Stomach smooth muscle (tissue), 2 donors: ENCODE measurements around the gene BAZ1A.
"Not testable (repeated sequence)": the region's sequence is repeated elsewhere in the genome, so short reads cannot be mapped to it uniquely, and the experiment has no call there.

Experiments
- H3K27ac ChIP-seq: one replicate; pipeline ENCODE4 v1.7.0; 2013; ENCODE audit warnings: mild to moderate bottlenecking, low read length, inconsistent platforms
- H3K27me3 ChIP-seq, 2 donors: one replicate each; pipeline ENCODE4 v1.7.0; 2013; ENCODE audit warnings: low read length in 2 of 2; ENCODE audit not compliant: insufficient read depth in 2 of 2, control insufficient read depth in 1 of 2
- H3K36me3 ChIP-seq, 2 donors: one replicate each; pipeline ENCODE4 v1.7.0; 2013; ENCODE audit warnings: low read length in 2 of 2; ENCODE audit not compliant: control insufficient read depth in 2 of 2, insufficient read depth in 2 of 2
- H3K4me1 ChIP-seq: one replicate; pipeline ENCODE4 v1.7.0; 2013; ENCODE audit warnings: low read length; ENCODE audit not compliant: control insufficient read depth, insufficient read depth
- H3K4me3 ChIP-seq, 2 donors: one replicate each; pipeline ENCODE4 v1.7.0; 2013; ENCODE audit warnings: low read length in 2 of 2
- H3K9ac ChIP-seq, 2 donors: one replicate each; pipeline ENCODE4 v1.7.0; 2013; ENCODE audit warnings: low read length in 2 of 2, mild to moderate bottlenecking in 1 of 2
- H3K9me3 ChIP-seq, 2 donors: one replicate each; pipeline ENCODE4 v1.7.0; 2013; ENCODE audit warnings: low read length in 2 of 2; ENCODE audit not compliant: control insufficient read depth in 2 of 2
- donor health status: healthy.
- donor health status: Pancreatic carcinoma.

Gene BAZ1A

DNA sequence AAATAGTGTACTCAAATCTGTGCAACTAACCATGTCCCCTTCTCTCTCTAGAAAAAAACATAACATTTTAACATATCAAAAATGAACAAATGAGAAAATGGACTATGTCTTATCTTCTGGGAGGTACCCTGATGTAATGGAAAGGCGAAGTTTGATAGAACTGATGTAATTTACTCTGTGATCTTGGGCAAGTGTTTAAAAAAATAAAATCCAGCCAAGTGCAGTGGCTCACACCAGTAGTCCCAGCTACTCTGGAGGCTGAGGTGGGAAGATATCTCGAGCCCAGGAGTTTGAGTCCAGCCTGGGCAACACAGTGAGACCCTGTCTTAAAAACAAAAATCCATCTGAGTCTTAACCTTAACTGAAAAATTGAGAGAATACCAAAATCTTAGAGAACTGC is 124.9 kb downstream of the BAZ1A start:
- Histone ChIP-seq H3K36me3 (no peaks in the 10 kb centered on the region), H3K9me3 (no peaks in the 10 kb centered on the region), H3K4me1 (no peaks in the 10 kb centered on the region), H3K27me3 (no peaks in the 10 kb centered on the region), H3K27ac (no peak overlapping the region), H3K4me3 (no peak overlapping the region), H3K9ac (no peak overlapping the region)

DNA sequence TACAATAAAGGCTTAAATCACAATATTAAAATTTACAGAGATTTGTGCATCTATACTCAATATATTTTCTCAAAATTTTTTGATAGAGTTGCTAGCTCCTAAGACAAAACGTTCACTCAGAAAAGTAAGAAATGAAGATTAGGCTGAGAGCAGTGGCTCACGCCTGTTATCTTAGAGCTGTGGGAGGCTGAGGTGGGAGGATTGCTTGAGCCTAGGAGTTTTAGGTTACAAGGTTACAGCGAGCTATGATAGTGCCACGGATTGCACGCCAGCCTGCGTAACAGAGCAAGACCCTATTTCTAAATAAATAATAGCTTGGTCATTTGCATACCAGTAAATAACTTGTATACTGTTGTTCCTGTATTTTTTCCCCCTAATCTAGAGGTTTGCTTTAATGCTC is 125.8 kb downstream of the BAZ1A start:
- H3K9ac ChIP-seq = no peak overlapping the region
- no peaks in the 10 kb centered on the region for H3K36me3 ChIP-seq
- H3K27ac ChIP-seq = no peak overlapping the region
- no peaks in the 10 kb centered on the region for H3K4me1 ChIP-seq
- no peaks in the 10 kb centered on the region for H3K9me3 ChIP-seq
- H3K4me3 ChIP-seq = no peak overlapping the region
- no peaks in the 10 kb centered on the region for H3K27me3 ChIP-seq

DNA sequence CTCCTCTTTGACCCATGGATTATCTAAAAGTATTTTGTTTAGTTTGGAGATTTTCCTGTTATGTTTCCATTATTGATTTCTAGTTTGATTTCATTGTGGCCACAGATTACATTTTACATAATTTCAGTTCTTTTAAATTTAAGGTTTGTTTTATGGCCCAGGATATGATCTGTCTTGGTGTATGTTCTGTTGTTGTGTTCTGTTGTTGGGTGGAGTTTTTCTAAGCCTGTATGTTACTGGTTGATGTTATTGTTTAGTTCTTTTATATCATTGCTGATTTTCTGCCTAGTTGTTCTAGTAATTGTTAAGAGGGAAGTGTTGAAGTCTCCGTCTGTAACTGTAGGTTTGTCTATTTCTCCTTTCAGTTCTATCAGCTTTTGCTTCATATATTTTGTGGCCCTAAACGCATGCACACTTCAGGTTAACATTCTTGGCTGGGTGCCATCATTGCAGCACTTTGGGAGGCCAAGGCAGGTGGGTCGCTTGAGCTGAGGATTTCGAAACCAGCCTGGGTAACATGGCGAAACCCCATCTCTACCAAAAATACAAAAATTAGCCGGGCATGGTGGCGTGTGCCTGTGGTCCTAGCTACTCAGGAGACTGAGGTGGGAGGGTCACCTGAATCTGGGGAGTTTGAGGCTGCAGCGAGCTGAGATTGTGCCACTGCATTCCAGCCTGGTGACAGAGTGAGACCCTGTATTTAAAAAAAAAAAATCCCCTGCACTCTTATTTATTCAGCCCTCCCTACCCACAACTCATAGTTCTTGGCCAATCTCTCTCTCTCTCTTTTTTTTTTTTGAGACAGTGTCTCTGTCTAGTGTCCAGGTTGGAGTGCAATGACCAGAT is 132.7 kb downstream of the BAZ1A start:
- Histone ChIP-seq H3K4me1 (no peaks in the 10 kb centered on the region), H3K27ac (no peak overlapping the region), H3K9ac (no peak overlapping the region), H3K4me3 (no peak overlapping the region), H3K9me3 (no peaks in the 10 kb centered on the region), H3K27me3 (no peaks in the 10 kb centered on the region), H3K36me3 (no peaks in the 10 kb centered on the region)

- no peak overlapping the region for H3K9ac ChIP-seq
- no peak overlapping the region for H3K27ac ChIP-seq
- no peaks in the 10 kb centered on the region for H3K27me3 ChIP-seq
- no peaks in the 10 kb centered on the region for H3K4me1 ChIP-seq
- H3K9me3 ChIP-seq = no peaks in the 10 kb centered on the region
- no peaks in the 10 kb centered on the region for H3K36me3 ChIP-seq
- H3K4me3 ChIP-seq = no peak overlapping the region
These were observed 133.3 kb downstream of the BAZ1A start for GRCh38 chr14:34741840-34742239.

- H3K4me3 ChIP-seq, H3K27me3 ChIP-seq, H3K27ac ChIP-seq: not testable (repeated sequence)
These were observed 135.0 kb downstream of the BAZ1A start for GRCh38 chr14:34740139-34740538.

GRCh38 chr14:34737079-34737478 is 138.1 kb downstream of the BAZ1A start:
- H3K36me3 ChIP-seq, H3K4me3 ChIP-seq, H3K27me3 ChIP-seq, H3K9ac ChIP-seq, H3K9me3 ChIP-seq, H3K27ac ChIP-seq, H3K4me1 ChIP-seq: not testable (repeated sequence)

More at GRCh38 chr14:34740139-34740538, 135.0 kb downstream of the BAZ1A start:
- not testable (repeated sequence) for H3K9ac ChIP-seq, H3K36me3 ChIP-seq, H3K9me3 ChIP-seq, H3K4me1 ChIP-seq

GRCh38 chr14:34733245-34733644 is 141.9 kb downstream of the BAZ1A start:
- no peaks in the 10 kb centered on the region for H3K9me3 ChIP-seq
- H3K27me3 ChIP-seq = no peaks in the 10 kb centered on the region
- H3K4me3 ChIP-seq = no peak overlapping the region
- H3K9ac ChIP-seq = no peak overlapping the region
- no peak overlapping the region for H3K27ac ChIP-seq
- H3K4me1 ChIP-seq = no peaks in the 10 kb centered on the region
- no peaks in the 10 kb centered on the region for H3K36me3 ChIP-seq

DNA sequence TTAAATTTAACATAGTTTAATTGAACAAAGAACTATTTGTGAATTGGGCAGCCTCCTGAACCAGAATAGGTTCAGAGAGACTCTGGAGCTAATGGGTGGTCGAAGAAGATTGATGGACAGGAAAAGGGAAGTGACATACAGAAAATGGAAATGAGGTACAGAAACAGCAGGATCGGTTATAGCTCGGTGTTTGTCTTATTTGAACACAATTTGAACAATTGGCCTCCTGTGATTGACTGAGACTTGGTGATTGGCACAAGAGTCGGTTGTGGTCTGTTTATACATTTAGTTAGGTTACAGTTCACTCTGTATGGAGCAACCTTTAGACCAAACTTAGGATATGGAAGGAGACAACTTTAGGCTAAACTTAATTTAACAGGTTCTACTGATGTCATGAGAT is 142.4 kb downstream of the BAZ1A start:
- Histone ChIP-seq H3K9ac (no peak overlapping the region), H3K27ac (no peak overlapping the region), H3K27me3 (no peaks in the 10 kb centered on the region), H3K4me3 (no peak overlapping the region), H3K9me3 (no peaks in the 10 kb centered on the region), H3K4me1 (no peaks in the 10 kb centered on the region), H3K36me3 (no peaks in the 10 kb centered on the region)

DNA sequence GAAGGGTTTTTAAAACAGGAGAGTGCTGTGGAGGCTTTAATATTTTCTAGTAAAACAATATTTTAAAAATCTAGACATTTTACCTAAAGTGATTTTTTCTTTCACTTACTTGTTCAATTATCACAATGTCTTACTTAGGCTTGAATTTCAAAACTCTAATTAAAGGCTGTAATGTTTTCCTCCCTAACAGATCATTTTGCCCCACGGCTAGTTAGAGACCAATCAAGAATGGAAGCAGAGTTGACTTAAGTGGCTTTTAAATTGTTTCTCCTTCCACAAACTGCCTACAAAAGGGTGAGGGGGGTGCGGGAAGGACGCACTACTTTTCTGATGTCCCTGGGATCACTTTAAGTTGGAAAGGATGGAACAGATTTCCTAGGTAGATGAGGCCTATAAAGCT is 151.3 kb downstream of the BAZ1A start:
- no peaks in the 10 kb centered on the region for H3K36me3 ChIP-seq
- H3K27me3 ChIP-seq = no peaks in the 10 kb centered on the region
- H3K4me3 ChIP-seq = no peak overlapping the region
- H3K27ac ChIP-seq = no peak overlapping the region
- H3K9me3 ChIP-seq = no peaks in the 10 kb centered on the region
- no peak overlapping the region for H3K9ac ChIP-seq
- peaks cover 2% of the 10 kb centered on the region for H3K4me1 ChIP-seq

DNA sequence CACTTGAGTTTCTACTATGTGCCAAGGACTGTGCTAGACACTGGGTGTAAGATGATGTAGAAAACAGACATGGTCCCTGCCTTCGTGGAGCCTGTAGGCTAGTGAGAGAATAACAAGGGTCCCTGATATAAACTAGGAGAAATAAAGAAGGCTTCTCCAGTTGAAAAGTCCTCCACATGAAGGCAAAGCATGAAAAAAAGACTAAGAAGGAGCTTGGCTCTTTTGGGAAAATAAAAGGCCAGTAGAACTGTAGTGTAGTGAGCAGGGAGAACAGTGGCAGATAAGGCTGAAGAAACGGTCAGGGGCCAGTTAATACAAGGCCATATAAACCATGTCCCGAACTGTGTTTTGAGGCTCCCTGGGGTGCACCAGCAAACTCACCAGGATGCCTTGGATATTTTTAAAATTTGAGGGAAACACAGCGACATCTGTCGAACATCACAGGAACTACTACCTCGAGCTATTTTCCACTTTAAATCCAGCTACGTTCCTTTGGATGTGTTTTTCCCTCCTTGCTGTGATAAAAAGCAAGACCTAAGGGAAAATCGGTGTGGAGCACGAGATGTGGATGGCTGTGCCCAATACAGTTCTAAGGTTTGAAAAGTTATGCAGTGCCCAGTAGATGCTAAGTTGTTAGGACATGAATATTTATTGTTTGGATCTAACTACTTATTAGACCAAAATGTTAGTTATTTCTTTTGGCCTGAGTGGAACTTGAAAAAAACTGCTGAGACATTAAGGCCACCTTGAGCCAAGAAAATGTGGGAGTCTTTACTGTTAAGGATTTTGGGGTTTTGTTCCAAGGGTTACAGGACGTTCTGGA is 152.2 kb downstream of the BAZ1A start:
- Histone ChIP-seq H3K4me3 (no peak overlapping the region), H3K9ac (peak overlapping the region in 1 of 2 donors; percentile 0), H3K27ac (no peak overlapping the region), H3K36me3 (no peaks in the 10 kb centered on the region), H3K4me1 (peaks cover 2% of the 10 kb centered on the region), H3K9me3 (no peaks in the 10 kb centered on the region), H3K27me3 (no peaks in the 10 kb centered on the region)

GRCh38 chr14:34721129-34721528 is 154.0 kb downstream of the BAZ1A start:
- Histone ChIP-seq H3K27ac (no peak overlapping the region), H3K27me3 (no peaks in the 10 kb centered on the region), H3K4me3 (no peak overlapping the region), H3K36me3 (no peaks in the 10 kb centered on the region), H3K4me1 (peaks cover 2% of the 10 kb centered on the region), H3K9me3 (no peaks in the 10 kb centered on the region), H3K9ac (no peak overlapping the region)
